DND-41 (cell line): ENCODE data around the gene SPATA25.

Source experiments
- ATAC-seq: fragments of 200-7000 bp; cut with Tn5 transposase; 3 replicates; pipeline ENCODE4 v1.9.1; 2021; ENCODE audit warnings: low read depth; ENCODE audit not compliant: insufficient read depth
- DNase-seq: peaks from one replicate; pipeline ENCODE4 v3.0.0-alpha.2; 2020
- H2AFZ ChIP-seq: 2 replicates; pipeline ENCODE4 v1.6.0; 2012; ENCODE audit warnings: low read depth, low read length
- H3K27ac ChIP-seq: 2 replicates; pipeline ENCODE4 v1.5.1; 2012; ENCODE audit warnings: low read length, inconsistent platforms
- H3K27me3 ChIP-seq: fragments of 200-600 bp; sonication (generic); 2 replicates; pipeline ENCODE4 v1.6.0; 2012; ENCODE audit warnings: low read length, mild to moderate bottlenecking, inconsistent platforms; ENCODE audit not compliant: insufficient read depth, poor library complexity
- H3K36me3 ChIP-seq: 2 replicates; pipeline ENCODE4 v1.5.1; 2012; ENCODE audit warnings: low read length, inconsistent platforms; ENCODE audit not compliant: insufficient read depth
- H3K4me1 ChIP-seq: 2 replicates; pipeline ENCODE4 v1.5.1; 2012; ENCODE audit warnings: mild to moderate bottlenecking, low read length; ENCODE audit not compliant: insufficient read depth
- H3K4me2 ChIP-seq: 2 replicates; pipeline ENCODE4 v1.6.0; 2012; ENCODE audit warnings: mild to moderate bottlenecking, moderate library complexity, low read length, inconsistent platforms; ENCODE audit not compliant: insufficient read depth
- H3K4me3 ChIP-seq, 2 experiments: fragments of 200-600 bp in 1 of 2; shearing (Covaris generic) in 1 of 2; 2 replicates each; pipeline ENCODE4 v1.5.1; 2012 to 2016; ENCODE audit warnings: inconsistent platforms in 2 of 2, low read length in 2 of 2, mild to moderate bottlenecking in 2 of 2, low read depth in 1 of 2, moderate library complexity in 1 of 2
- H3K79me2 ChIP-seq: 2 replicates; pipeline ENCODE4 v1.6.0; 2012; ENCODE audit warnings: low read length, inconsistent platforms; ENCODE audit not compliant: insufficient read depth
- H3K9ac ChIP-seq: 2 replicates; pipeline ENCODE4 v1.6.0; 2012; ENCODE audit warnings: low read depth, mild to moderate bottlenecking, inconsistent platforms, low read length, moderate library complexity
- H3K9me3 ChIP-seq: 2 replicates; pipeline ENCODE4 v1.5.1; 2012; ENCODE audit warnings: low read length, moderate library complexity, mild to moderate bottlenecking, inconsistent platforms; ENCODE audit not compliant: insufficient read depth, severe bottlenecking
- H4K20me1 ChIP-seq: 2 replicates; pipeline ENCODE4 v1.6.0; 2012; ENCODE audit warnings: low read length; ENCODE audit not compliant: insufficient read depth
- CTCF ChIP-seq: IDR thresholded peaks from 2 replicates; pipeline ENCODE4 v1.5.1; 2012; ENCODE audit warnings: borderline replicate concordance, low read length, moderate library complexity, mild to moderate bottlenecking; ENCODE audit not compliant: poor library complexity, severe bottlenecking; ENCODE audit errors: extremely low read depth
- EZH2 ChIP-seq: IDR thresholded peaks from 3 replicates; pipeline ENCODE4 v1.6.1; 2012; ENCODE audit warnings: borderline replicate concordance, low read depth, mild to moderate bottlenecking, moderate library complexity, low read length, inconsistent platforms; ENCODE audit not compliant: severe bottlenecking

The SPATA25 gene

GRCh38 chr20:45909817-45910669, 22.6 kb upstream of the SPATA25 start:
- ATAC-seq = no peak
- H4K20me1 ChIP-seq = no peaks in the 10 kb centered on the region
- no peak overlapping the region for H3K9ac ChIP-seq
- no peak overlapping the region for H3K4me2 ChIP-seq
- no peak overlapping the region for H2AFZ ChIP-seq
- no peaks in the 10 kb centered on the region for H3K9me3 ChIP-seq
- H3K36me3 ChIP-seq = no peaks in the 10 kb centered on the region
- TF ChIP-seq CTCF (no peak), EZH2 (no peak)
- no peaks in the 10 kb centered on the region for H3K79me2 ChIP-seq
- no peaks in the 10 kb centered on the region for H3K4me1 ChIP-seq
- peaks cover 4% of the 10 kb centered on the region for H3K27me3 ChIP-seq
- no peak overlapping the region for H3K27ac ChIP-seq
- no peak overlapping the region for H3K4me3 ChIP-seq
- DNase-seq = no peak

- H3K9ac ChIP-seq = no peak overlapping the region
- no peaks in the 10 kb centered on the region for H3K9me3 ChIP-seq
- ATAC-seq = no peak
- no peak overlapping the region for H3K4me3 ChIP-seq
- no peaks in the 10 kb centered on the region for H3K79me2 ChIP-seq
- no peaks in the 10 kb centered on the region for H3K4me1 ChIP-seq
- TF ChIP-seq EZH2 (no peak), CTCF (no peak)
- H3K27me3 ChIP-seq = peaks cover 4% of the 10 kb centered on the region
- no peak overlapping the region for H2AFZ ChIP-seq
- no peak overlapping the region for H3K27ac ChIP-seq
- no peak overlapping the region for H3K4me2 ChIP-seq
- DNase-seq = no peak
- no peaks in the 10 kb centered on the region for H3K36me3 ChIP-seq
- no peaks in the 10 kb centered on the region for H4K20me1 ChIP-seq
Measured at GRCh38 chr20:45909336-45909808, 21.9 kb upstream of the SPATA25 start.

GRCh38 chr20:45908084-45908483, 20.7 kb upstream of the SPATA25 start:
- no peak overlapping the region for H3K27ac ChIP-seq
- ATAC-seq (no peak), DNase-seq (no peak)
- H2AFZ ChIP-seq = no peak overlapping the region
- no peak overlapping the region for H3K4me3 ChIP-seq
- TF ChIP-seq CTCF (no peak), EZH2 (no peak)
- no peaks in the 10 kb centered on the region for H3K9me3 ChIP-seq
- H4K20me1 ChIP-seq = no peaks in the 10 kb centered on the region
- H3K27me3 ChIP-seq = peaks cover 4% of the 10 kb centered on the region
- H3K4me2 ChIP-seq = no peak overlapping the region
- no peaks in the 10 kb centered on the region for H3K79me2 ChIP-seq
- H3K36me3 ChIP-seq = no peaks in the 10 kb centered on the region
- H3K4me1 ChIP-seq = no peaks in the 10 kb centered on the region
- H3K9ac ChIP-seq = no peak overlapping the region
